Measurements from ENCODE around the gene FLCN. TPM values are rescaled to one million over a fixed set of nuclear protein-coding genes. Genes with fewer than 3 reads are reported as not detected.
A peak's percentile ranks its signal among the peaks of the same experiment; 100 is the strongest.

Gene FLCN
- total and polyA plus RNA-seq, 2 experiments from 2014 or later = 12.1 to 36.6 TPM

DNA sequence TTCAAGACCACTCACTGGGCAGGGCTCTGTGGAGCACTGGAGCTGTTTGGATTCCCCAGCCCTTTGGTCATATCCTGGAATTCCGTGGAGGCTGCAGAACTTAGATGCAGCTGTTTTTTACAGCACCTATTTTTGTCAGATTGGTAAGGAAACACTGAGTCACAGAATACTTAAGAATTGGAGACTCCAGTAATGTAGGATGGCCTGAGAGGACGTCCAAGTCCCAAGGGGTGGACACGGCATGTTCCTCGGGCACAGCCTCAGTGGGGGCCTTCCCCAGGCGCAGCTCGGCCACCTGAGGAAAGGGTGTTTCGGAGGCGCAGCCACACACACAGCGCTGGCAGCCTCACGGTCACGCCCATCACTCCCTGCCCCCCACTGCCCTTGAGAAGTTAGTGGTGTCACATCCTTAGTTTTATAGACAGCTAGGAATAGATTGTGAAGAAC, 45.6 kb downstream of the FLCN start:
- H3K27me3 Mint-ChIP-seq (ENCODE audit: insufficient read depth, low read depth, poor library complexity) = peaks cover 5% of the 10 kb centered on the region
- TF ChIP-seq ZNF331 (CRISPR knock-in tag; IDR thresholded peaks at IDR 0.05; ENCODE audit: low read depth) (no peak), POLR2AphosphoS5 (IDR thresholded peaks at IDR 0.05; ENCODE audit: low read depth) (no peak)
- TF ChIP-seq, protein P1, sequence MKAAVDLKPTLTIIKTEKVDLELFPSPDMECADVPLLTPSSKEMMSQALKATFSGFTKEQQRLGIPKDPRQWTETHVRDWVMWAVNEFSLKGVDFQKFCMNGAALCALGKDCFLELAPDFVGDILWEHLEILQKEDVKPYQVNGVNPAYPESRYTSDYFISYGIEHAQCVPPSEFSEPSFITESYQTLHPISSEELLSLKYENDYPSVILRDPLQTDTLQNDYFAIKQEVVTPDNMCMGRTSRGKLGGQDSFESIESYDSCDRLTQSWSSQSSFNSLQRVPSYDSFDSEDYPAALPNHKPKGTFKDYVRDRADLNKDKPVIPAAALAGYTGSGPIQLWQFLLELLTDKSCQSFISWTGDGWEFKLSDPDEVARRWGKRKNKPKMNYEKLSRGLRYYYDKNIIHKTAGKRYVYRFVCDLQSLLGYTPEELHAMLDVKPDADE (IDR thresholded peaks at IDR 0.05) = no peak
- peaks cover 2% of the 10 kb centered on the region; the same call in 2 of the 3 replicates for H3K4me1 Mint-ChIP-seq
- H3K4me1 ChIP-seq (ENCODE audit: insufficient read depth) = no peaks in the 10 kb centered on the region
- H3F3A ChIP-seq (replicated peaks; ENCODE audit: low read depth) = no peaks in the 10 kb centered on the region
- no peak overlapping the region for H3K4me3 Mint-ChIP-seq
- ATAC-seq = peak; percentile 36; the same call in 2 of the 3 replicates
- no peak overlapping the region for H3K4me3 ChIP-seq
- no peaks in the 10 kb centered on the region for H3K36me3 ChIP-seq (ENCODE audit: insufficient read depth)
- no peaks in the 10 kb centered on the region for H3K27me3 ChIP-seq (ENCODE audit: insufficient read depth)
- no peaks in the 10 kb centered on the region for H3K9me3 Mint-ChIP-seq
- H3K79me2 ChIP-seq (replicated peaks; ENCODE audit: insufficient read depth) = no peaks in the 10 kb centered on the region
- H3K27ac Mint-ChIP-seq = no peak overlapping the region
- H3K9me2 ChIP-seq (ENCODE audit: insufficient read depth) = no peaks in the 10 kb centered on the region
- H3K4me2 ChIP-seq = no peak overlapping the region
- DNase-seq (ENCODE audit: low spot score) = no peak
- H4K20me1 ChIP-seq (replicated peaks; ENCODE audit: insufficient read depth) = no peaks in the 10 kb centered on the region
- H3K27ac ChIP-seq (ENCODE audit: low read depth) = no peak overlapping the region
- no peaks in the 10 kb centered on the region for H3K36me3 Mint-ChIP-seq (ENCODE audit: low read depth)
- H2AFZ ChIP-seq = no peak overlapping the region

DNA sequence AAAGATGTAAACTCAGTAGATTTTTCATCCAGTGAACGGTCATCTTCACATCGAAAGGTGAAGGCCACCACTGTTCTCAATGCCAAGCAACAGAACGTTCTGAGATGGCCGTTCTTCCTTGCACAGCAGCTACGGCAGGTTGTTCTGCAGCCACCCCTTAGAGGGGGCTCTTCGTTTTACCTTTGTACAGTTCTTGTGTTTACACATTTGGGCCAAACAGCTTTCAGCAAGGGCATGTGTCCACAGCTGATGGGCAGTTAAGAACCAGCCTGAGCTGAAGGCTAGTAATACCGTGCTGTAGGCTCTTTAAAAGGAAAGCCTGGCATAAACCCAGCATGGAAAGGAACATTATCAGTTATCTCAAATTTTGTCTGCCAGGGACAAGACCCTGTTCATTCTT, 46.8 kb downstream of the FLCN start:
- Histone ChIP-seq H3K4me2 (no peak overlapping the region), H3K79me2 (replicated peaks; ENCODE audit: insufficient read depth) (no peaks in the 10 kb centered on the region), H3K4me3 (no peak overlapping the region), H4K20me1 (replicated peaks; ENCODE audit: insufficient read depth) (no peaks in the 10 kb centered on the region), H3K4me1 (ENCODE audit: insufficient read depth) (no peaks in the 10 kb centered on the region), H3K9me2 (ENCODE audit: insufficient read depth) (no peaks in the 10 kb centered on the region), H3F3A (replicated peaks; ENCODE audit: low read depth) (no peaks in the 10 kb centered on the region), H3K27me3 (ENCODE audit: insufficient read depth) (no peaks in the 10 kb centered on the region), H3K36me3 (ENCODE audit: insufficient read depth) (no peaks in the 10 kb centered on the region), H2AFZ (no peak overlapping the region), H3K27ac (ENCODE audit: low read depth) (peak overlapping the region; percentile 50; the same call in 1 of the 2 replicates)
- no peak overlapping the region for H3K27ac Mint-ChIP-seq
- H3K4me1 Mint-ChIP-seq = peaks cover 13% of the 10 kb centered on the region
- H3K36me3 Mint-ChIP-seq (ENCODE audit: low read depth) = 0 out of 3 replicates have a peak, but pooled peaks cover 4% of the 10 kb centered on the region
- no peak for ATAC-seq
- no peak for DNase-seq (ENCODE audit: low spot score)
- H3K9me3 Mint-ChIP-seq = no peaks in the 10 kb centered on the region
- H3K27me3 Mint-ChIP-seq (ENCODE audit: insufficient read depth, low read depth, poor library complexity) = peaks cover 5% of the 10 kb centered on the region
- H3K4me3 Mint-ChIP-seq = no peak overlapping the region
- TF ChIP-seq STAT1 (IDR thresholded peaks at IDR 0.05; ENCODE audit: unreplicated experiment) = no peak
- TF ChIP-seq, protein P2, sequence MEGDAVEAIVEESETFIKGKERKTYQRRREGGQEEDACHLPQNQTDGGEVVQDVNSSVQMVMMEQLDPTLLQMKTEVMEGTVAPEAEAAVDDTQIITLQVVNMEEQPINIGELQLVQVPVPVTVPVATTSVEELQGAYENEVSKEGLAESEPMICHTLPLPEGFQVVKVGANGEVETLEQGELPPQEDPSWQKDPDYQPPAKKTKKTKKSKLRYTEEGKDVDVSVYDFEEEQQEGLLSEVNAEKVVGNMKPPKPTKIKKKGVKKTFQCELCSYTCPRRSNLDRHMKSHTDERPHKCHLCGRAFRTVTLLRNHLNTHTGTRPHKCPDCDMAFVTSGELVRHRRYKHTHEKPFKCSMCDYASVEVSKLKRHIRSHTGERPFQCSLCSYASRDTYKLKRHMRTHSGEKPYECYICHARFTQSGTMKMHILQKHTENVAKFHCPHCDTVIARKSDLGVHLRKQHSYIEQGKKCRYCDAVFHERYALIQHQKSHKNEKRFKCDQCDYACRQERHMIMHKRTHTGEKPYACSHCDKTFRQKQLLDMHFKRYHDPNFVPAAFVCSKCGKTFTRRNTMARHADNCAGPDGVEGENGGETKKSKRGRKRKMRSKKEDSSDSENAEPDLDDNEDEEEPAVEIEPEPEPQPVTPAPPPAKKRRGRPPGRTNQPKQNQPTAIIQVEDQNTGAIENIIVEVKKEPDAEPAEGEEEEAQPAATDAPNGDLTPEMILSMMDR (conservative IDR thresholded peaks at IDR 0.05; ENCODE audit: low read depth in 2 of 2) = 0 out of 4 replicates have a peak, but pooled peaks of 1 of the 2 experiments have one; percentile 7
- no peak for TF ChIP-seq POLR2AphosphoS5 (IDR thresholded peaks at IDR 0.05; ENCODE audit: low read depth)

DNA sequence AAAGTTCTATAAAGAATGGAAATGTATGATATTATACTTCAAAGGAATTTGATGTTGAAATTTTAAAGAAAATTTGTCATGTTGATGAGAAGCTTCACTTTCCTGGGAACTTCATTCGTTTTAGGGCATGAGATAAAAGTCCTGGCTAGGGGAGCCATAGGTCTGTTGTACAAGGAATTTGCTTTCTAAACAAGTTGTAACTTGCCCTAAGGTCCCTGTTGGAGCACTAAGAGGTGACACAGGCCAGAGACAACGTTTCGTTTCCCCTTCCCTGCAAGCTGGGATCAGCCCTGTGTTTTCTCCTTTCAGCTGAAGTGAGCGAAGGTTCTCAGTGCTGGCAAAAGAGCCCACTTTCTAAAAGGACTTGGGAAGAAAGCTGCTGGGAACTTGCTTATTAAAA, 47.4 kb downstream of the FLCN start:
- no peaks in the 10 kb centered on the region for H3F3A ChIP-seq (replicated peaks; ENCODE audit: low read depth)
- no peak for ATAC-seq
- TF ChIP-seq ZNF114 (CRISPR knock-in tag; IDR thresholded peaks at IDR 0.05) (no peak), STAT1 (IDR thresholded peaks at IDR 0.05; ENCODE audit: unreplicated experiment) (no peak), POLR2AphosphoS5 (IDR thresholded peaks at IDR 0.05; ENCODE audit: low read depth) (no peak)
- TF ChIP-seq, protein P2 (conservative IDR thresholded peaks at IDR 0.05; ENCODE audit: low read depth in 2 of 2) = no peak
- TF ChIP-seq, protein P1 (IDR thresholded peaks at IDR 0.05) = no peak
- no peak overlapping the region for H3K4me3 Mint-ChIP-seq
- no peaks in the 10 kb centered on the region for H3K4me1 ChIP-seq (ENCODE audit: insufficient read depth)
- no peak overlapping the region for H3K27ac ChIP-seq (ENCODE audit: low read depth)
- H3K36me3 Mint-ChIP-seq (ENCODE audit: low read depth) = peaks cover 4% of the 10 kb centered on the region; the same call in 1 of the 3 replicates
- no peak overlapping the region for H3K27ac Mint-ChIP-seq
- no peaks in the 10 kb centered on the region for H3K36me3 ChIP-seq (ENCODE audit: insufficient read depth)
- H4K20me1 ChIP-seq (replicated peaks; ENCODE audit: insufficient read depth) = no peaks in the 10 kb centered on the region
- no peaks in the 10 kb centered on the region for H3K9me3 Mint-ChIP-seq
- no peak overlapping the region for H3K4me3 ChIP-seq
- DNase-seq (ENCODE audit: low spot score) = no peak
- H3K27me3 Mint-ChIP-seq (ENCODE audit: insufficient read depth, low read depth, poor library complexity) = peaks cover 5% of the 10 kb centered on the region
- H3K27me3 ChIP-seq (ENCODE audit: insufficient read depth) = no peaks in the 10 kb centered on the region
- peaks cover 18% of the 10 kb centered on the region for H3K4me1 Mint-ChIP-seq
- no peaks in the 10 kb centered on the region for H3K9me2 ChIP-seq (ENCODE audit: insufficient read depth)
- H3K4me2 ChIP-seq = no peak overlapping the region
- H3K79me2 ChIP-seq (replicated peaks; ENCODE audit: insufficient read depth) = no peaks in the 10 kb centered on the region
- H2AFZ ChIP-seq = no peak overlapping the region

Measured in GM23338 (cell line).